HFFc6 (cell line): ENCODE measurements around the gene BIRC5. TPM values are rescaled to one million over a fixed set of nuclear protein-coding genes. Genes with fewer than 3 reads are reported as not detected.

Experiments used
- DNase-seq: peaks from one replicate; pipeline ENCODE4 v3.0.0-alpha.2; 2018
- H3K27ac Mint-ChIP-seq: 2 replicates; pipeline ENCODE4 v1.8.0; 2020; ENCODE audit warnings: mild to moderate bottlenecking, mixed read lengths
- H3K27me3 Mint-ChIP-seq: 2 replicates; pipeline ENCODE4 v1.8.0; 2021; ENCODE audit warnings: mild to moderate bottlenecking, moderate library complexity, mixed read lengths; ENCODE audit not compliant: insufficient read depth
- H3K36me3 Mint-ChIP-seq: 2 replicates; pipeline ENCODE4 v1.8.0; 2021; ENCODE audit warnings: low read depth, mixed read lengths
- H3K4me1 Mint-ChIP-seq: 2 replicates; pipeline ENCODE4 v1.8.0; 2020; ENCODE audit warnings: low read depth, mixed read lengths
- H3K4me3 Mint-ChIP-seq: 2 replicates; pipeline ENCODE4 v1.8.0; 2020; ENCODE audit warnings: mild to moderate bottlenecking, moderate library complexity, mixed read lengths
- H3K9me3 Mint-ChIP-seq: 2 replicates; pipeline ENCODE4 v1.8.0; 2020; ENCODE audit warnings: mild to moderate bottlenecking, mixed read lengths
- CTCF ChIP-seq: fragments of 200-600 bp; sonication (generic); IDR thresholded peaks from 2 replicates; pipeline ENCODE4 v1.5.0; 2021; ENCODE audit warnings: antibody characterized with exemption, mild to moderate bottlenecking
- total RNA-seq, 6 experiments: library from RNA; stranded (reverse); fragmentation: NEBNext Ultra II Directional; extraction: Animal tissue kit (Norgen Biotek cat#: 25700); gene quantifications; 2 replicates in 1 of 6; 3 replicates in 5 of 6; pipeline ENCODE4 v1.2.3, GENCODE V29; 2021

BIRC5 gene
- total RNA-seq, 6 experiments from 2014 or later = 41.8 to 89.7 (median 83.3) TPM

- Mint-ChIP-seq H3K9me3 (0 out of 2 replicates have a peak, but pooled peaks cover 3% of the 10 kb centered on the region), H3K27me3 (peaks cover 61% of the 10 kb centered on the region), H3K4me1 (no peaks in the 10 kb centered on the region), H3K36me3 (no peaks in the 10 kb centered on the region), H3K4me3 (no peak overlapping the region), H3K27ac (no peak overlapping the region)
- DNase-seq = no peak
- TF ChIP-seq CTCF = no peak
Measured at GRCh38 chr17:78271419-78272170, 57.5 kb downstream of the BIRC5 start.

DNA sequence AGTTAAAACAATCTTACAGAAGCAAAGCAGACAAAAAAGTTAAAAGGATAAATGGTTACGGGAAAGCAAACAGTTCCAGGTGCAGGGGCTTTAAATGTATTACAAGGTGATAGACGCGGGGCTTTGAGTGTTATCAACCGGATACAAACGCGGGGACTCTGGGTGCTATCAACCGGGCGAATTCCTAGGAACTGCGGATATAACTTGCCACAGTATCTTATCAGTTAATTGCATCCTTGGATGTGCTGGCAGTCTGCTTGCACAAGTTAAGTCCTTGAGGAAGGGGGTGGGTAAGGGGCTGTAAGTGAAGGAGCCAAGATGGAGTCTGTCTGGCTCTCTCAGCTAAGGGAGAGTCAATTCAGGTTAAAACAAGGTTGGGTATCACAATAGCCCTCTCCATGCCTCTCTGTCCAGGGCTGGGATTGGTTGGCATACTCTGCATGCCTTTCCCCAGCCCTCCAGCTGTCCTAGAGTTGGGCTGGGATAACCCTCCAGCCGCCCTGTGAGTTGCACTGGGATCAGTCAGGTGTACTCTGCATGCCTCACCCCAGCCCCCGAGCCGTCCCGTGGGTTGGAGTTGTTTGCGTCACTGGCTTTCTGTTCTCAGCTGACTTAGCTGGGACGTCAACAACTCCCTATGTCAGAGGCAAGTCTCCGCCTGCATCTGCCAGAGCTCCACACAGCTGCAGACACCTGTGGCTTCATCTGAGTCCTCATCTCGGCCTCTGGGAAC is 58.3 kb downstream of the BIRC5 start:
- 0 out of 2 replicates have a peak, but pooled peaks cover 3% of the 10 kb centered on the region for H3K9me3 Mint-ChIP-seq
- H3K36me3 Mint-ChIP-seq = no peaks in the 10 kb centered on the region
- H3K27me3 Mint-ChIP-seq = peaks cover 56% of the 10 kb centered on the region
- DNase-seq = no peak
- no peak for TF ChIP-seq CTCF
- no peak overlapping the region for H3K4me3 Mint-ChIP-seq
- H3K4me1 Mint-ChIP-seq = no peaks in the 10 kb centered on the region
- no peak overlapping the region for H3K27ac Mint-ChIP-seq

GRCh38 chr17:78272914-78273258 is 58.8 kb downstream of the BIRC5 start:
- TF ChIP-seq CTCF = no peak
- Mint-ChIP-seq H3K9me3 (0 out of 2 replicates have a peak, but pooled peaks cover 3% of the 10 kb centered on the region), H3K4me3 (no peak overlapping the region), H3K27ac (no peak overlapping the region), H3K27me3 (peaks cover 53% of the 10 kb centered on the region), H3K36me3 (no peaks in the 10 kb centered on the region), H3K4me1 (no peaks in the 10 kb centered on the region)
- DNase-seq = no peak

DNA sequence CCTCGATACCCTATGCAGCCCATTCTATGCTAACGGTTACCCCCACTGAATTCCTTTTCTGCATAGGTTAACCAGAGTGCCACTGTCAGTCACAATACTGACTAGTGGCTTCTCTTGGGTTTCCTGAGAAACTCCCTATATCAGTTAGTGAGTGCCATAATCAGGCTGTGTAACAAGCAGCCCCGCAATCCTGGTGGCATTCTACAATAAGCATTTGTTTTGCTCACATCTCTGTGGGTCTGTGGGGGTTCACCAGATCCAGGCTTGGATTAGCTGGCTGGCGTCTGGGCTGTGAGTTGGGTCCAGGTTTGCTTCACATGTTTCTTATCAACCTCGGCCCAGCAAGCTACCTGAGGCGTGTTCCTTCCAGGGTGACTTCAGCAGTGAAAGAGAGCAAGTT is 59.8 kb downstream of the BIRC5 start:
- no peaks in the 10 kb centered on the region for H3K36me3 Mint-ChIP-seq
- no peak for DNase-seq
- no peak overlapping the region for H3K27ac Mint-ChIP-seq
- no peaks in the 10 kb centered on the region for H3K4me1 Mint-ChIP-seq
- peaks cover 46% of the 10 kb centered on the region for H3K27me3 Mint-ChIP-seq
- H3K4me3 Mint-ChIP-seq = no peak overlapping the region
- no peak for TF ChIP-seq CTCF
- H3K9me3 Mint-ChIP-seq = 0 out of 2 replicates have a peak, but pooled peaks cover 3% of the 10 kb centered on the region

Other genes starting within 250 kb of the BIRC5 start
- under 1 TPM in 2 of 6 experiments, not detected in 4; 0.20 to 0.59 TPM for gene TMC6, start 85.5 kb upstream of the BIRC5 start, total RNA-seq
- gene TMC8, start 83.5 kb upstream of the BIRC5 start, total RNA-seq = not detected
- gene C17orf99, start 67.9 kb upstream of the BIRC5 start, total RNA-seq = not detected
- gene SYNGR2, start 45.7 kb upstream of the BIRC5 start, total RNA-seq = 100 to 1,000 TPM in 1 of 6 experiments, 10 to 100 TPM in 5; 44.6 to 104 (median 54.7) TPM
- 100 to 1,000 TPM in 4 of 6 experiments, 10 to 100 TPM in 2; 75.8 to 145 (median 136) TPM for gene TK1, start 27.2 kb upstream of the BIRC5 start, total RNA-seq
- 10 to 100 TPM; 23.0 to 32.9 (median 26.2) TPM for gene AFMID, start 26.9 kb upstream of the BIRC5 start, total RNA-seq
- gene TMEM235, start 17.4 kb downstream of the BIRC5 start, total RNA-seq = not detected
- gene SOCS3, start 145.8 kb downstream of the BIRC5 start, total RNA-seq = 10 to 100 TPM; 27.4 to 37.2 (median 33.2) TPM
- gene PGS1, start 164.4 kb downstream of the BIRC5 start, total RNA-seq = 10 to 100 TPM; 20.2 to 26.1 (median 24.5) TPM